Measurements from ENCODE around the gene MRPS26.
A peak's percentile ranks its signal among the peaks of the same experiment; 100 is the strongest.
"Not testable (repeated sequence)": the region's sequence is repeated elsewhere in the genome, so short reads cannot be mapped to it uniquely, and the experiment has no call there.

MRPS26 gene

GRCh38 chr20:3042625-3043024 lies 3.2 kb upstream of the MRPS26 start:
- DNase-seq: no peak

DNA sequence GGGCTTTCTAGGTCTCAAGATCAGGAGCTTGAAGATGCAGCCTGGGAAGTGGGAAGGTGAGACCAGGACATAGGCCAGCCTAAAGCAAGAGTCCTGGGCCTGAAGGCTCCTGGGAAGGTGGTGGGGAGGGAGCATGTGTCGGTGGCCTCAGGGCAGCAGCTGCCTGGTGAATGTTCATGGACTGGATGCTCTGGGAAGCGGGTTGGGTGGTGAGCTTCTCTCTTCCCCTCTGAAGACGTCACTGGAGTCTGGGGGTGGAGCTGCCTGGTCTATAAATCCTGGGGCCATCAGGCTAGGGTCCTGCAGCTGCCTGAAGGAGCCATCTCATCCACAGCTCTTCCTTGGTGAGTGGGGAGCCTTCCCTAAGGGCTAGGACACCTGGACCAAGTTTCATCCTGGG lies 2.5 kb upstream of the MRPS26 start, which contains the start of gene GNRH2:
TSS of gene GNRH2 (plus strand) at position 301 of the 400 bp plus-strand sequence. CDS start 793 bp downstream, outside the sequence.
- no peak for DNase-seq

GRCh38 chr20:3044336-3044965 lies 1.4 kb upstream of the MRPS26 start:
- no peak for DNase-seq

- peak in 3 of 5 donors; percentile 28 to 30 (median 30) for DNase-seq
Observed at GRCh38 chr20:3045042-3045815, 623 bp upstream of the MRPS26 start.

GRCh38 chr20:3046677-3047462 lies 1.0 kb downstream of the MRPS26 start:
- peak in 1 of 5 donors; percentile 18 for DNase-seq

- no peak for DNase-seq
Observed at GRCh38 chr20:3047486-3048419, 1.9 kb downstream of the MRPS26 start.

DNA sequence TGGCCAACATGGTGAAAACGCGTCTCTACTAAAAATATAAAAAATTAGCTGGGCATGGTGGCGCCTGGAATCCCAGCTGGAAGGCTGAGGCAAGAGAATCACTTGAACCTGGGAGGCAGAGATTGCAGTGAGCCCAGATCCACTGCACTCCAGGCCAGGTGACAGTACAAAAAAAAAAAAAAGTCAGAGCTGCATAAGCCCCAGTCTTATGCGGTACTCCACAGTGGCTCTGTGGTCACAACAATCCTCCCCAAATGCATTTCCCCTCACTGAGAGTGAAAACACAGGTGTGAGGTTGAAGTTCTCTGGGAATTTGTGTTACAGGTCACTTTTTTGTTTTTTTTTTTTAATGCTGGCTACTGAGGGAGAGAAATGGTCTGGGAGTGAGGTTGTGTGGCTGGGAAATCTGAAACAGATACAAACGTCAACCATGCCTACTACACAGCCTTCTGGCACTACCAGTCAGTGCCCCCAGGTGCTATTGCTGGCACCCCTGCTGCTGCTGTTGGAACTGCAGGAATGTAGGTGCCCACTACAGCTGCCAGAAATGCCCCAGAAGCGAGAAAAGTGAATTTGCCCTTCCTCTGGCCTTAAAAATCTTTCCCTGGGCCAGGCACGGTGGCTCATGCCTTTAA lies 5.7 kb downstream of the MRPS26 start:
- DNase-seq: no peak

DNA sequence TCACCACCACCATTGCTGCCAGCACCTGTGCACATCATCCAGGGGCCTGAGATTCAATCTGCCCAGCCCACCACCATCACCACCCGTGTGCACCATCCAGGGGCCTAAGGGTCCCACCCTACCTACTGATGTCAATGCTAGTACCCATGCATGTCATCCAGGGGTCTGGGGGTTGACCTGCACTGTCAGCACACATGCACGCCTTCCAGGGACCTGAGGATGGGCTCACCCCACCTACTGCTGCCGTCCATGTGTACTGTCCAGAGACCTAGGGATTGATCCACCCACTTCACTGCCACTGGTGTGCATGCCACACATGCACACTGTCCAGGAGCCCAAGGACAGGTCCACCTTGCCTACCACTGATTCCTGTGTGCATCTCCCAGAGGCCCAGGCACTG lies 13.6 kb downstream of the MRPS26 start:
- no peak for DNase-seq

- not testable (repeated sequence) for DNase-seq
Observed at GRCh38 chr20:3064119-3064518, 18.3 kb downstream of the MRPS26 start.

DNA sequence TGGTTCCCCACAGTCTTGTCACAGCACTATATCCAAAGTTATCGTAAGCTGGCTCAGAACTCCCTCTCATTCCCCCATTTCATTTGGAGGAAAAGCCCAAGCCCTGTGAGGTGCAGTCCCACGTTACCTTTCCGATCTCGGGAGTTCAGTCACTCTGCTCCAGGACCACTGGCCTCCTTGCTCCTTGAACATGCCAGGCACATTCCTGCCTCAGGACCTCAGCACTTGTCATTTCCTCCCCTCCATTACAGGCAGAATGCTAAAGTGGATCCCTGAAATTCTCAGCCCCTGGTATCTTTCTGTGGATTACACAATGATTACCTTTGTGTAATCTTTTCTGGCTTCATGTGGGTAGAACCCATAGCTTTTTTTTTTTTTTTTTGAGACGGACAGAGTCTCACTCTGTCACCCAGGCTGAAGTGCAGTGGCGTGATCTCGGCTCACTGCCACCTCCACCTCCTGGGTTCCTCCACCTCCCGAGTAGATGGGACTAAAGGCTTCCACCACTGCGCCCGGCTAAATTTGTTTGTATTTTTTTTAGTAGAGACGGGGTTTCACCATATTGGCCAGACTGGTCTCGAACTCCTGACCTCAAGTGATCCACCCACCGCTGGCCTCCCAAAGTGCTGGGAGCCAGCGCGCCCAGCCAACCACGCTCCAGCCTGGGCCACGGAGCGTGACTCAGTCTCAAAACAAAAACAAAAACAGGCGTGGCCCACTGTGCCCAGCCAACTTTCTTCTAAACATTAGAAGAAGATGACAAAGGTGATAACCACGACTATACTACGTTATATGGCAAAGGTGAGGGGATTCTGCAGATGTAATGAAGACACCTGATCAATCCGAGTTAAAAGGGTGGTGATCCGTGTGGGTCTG lies 21.5 kb downstream of the MRPS26 start:
- no peak for DNase-seq

- DNase-seq: no peak
Observed at GRCh38 chr20:3068075-3068474, 22.2 kb downstream of the MRPS26 start.

- DNase-seq: peak in 2 of 5 donors; percentile 36 to 37
Observed at GRCh38 chr20:3068986-3069900, 23.4 kb downstream of the MRPS26 start.

DNA sequence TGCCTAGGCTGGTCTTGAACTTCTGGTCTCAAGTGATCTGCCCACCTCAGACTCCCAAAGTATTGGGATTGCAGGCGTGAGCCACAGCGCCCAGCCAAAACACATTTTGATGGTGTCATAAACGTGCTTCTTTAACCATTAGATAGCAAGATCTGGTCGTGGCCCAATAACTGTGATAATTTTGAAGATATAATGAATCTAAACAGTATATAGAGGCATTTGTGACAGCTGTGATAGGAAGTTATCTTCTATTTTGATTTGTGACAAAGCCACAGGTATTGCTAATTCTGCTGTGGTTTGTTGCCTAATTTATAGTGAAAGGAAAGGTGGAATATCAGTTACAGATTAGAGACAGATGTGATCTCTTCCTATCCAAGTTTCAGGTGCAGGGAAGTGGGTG lies 24.9 kb downstream of the MRPS26 start:
- no peak for DNase-seq

- no peak for DNase-seq
Observed at GRCh38 chr20:3071266-3071609, 25.4 kb downstream of the MRPS26 start.

DNA sequence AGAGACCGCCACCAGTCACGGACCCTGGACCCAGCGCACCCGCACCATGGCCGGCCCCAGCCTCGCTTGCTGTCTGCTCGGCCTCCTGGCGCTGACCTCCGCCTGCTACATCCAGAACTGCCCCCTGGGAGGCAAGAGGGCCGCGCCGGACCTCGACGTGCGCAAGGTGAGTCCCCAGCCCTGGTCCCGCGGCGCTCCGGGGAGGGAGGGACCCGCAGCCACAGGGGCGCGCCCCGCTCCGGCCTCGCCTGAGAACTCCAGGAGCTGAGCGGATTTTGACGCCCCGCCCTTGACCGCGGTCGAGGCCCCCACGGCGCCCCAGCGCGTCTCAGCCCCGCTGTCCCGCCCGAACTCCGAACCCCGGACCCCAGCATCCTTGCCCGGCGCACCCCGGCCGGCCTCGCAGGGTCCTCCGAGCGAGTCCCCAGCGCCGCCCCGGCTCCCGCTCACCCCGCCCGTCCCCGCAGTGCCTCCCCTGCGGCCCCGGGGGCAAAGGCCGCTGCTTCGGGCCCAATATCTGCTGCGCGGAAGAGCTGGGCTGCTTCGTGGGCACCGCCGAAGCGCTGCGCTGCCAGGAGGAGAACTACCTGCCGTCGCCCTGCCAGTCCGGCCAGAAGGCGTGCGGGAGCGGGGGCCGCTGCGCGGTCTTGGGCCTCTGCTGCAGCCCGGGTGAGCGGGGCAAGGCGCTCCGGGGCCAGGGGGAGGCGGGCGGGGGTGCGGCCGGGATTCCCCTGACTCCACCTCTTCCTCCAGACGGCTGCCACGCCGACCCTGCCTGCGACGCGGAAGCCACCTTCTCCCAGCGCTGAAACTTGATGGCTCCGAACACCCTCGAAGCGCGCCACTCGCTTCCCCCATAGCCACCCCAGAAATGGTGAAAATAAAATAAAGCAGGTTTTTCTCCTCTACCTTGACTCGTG lies 26.0 kb downstream of the MRPS26 start, which contains the start of gene OXT:
TSS of gene OXT (plus strand) at position 11 of the 920 bp plus-strand sequence. CDS start at position 47, 36 bp downstream.
- peak; percentile 61 to 73 (median 69) for DNase-seq

DNA sequence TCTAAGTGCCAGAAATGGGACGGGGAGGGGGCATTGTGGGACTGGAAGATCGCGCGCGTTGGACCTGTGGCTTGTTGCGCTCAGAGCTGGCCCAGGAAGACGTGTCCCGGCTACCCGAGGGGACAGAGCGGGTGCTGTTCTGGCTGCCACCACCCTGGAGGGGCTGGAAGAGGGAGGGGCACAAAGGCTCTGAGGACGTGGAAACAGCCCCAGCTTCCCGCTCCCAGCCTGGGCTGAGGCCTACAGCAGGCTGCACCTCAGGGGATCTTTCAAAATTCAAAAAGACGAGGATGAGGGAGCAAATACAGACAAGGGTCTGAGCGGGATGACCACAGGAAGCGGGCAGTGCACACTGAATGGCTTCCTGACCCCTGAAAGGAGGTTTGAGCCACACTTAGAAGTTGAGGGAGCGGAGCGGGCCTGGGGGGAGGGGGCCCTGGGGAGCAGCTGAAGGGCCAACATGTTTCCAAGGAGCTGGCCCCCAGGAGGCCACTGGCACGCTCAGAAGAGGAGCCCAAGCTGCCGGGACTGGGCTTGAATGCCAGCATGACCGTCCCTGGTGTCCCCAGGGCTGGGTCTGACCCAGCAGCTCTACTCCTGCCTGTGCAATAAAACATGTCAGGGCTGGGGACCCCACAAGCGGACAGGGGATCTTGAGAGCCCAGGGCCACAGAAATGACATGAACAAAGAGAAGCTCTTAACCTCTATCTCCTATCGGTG lies 26.8 kb downstream of the MRPS26 start:
- no peak for DNase-seq

- DNase-seq: not testable (repeated sequence)
Observed at GRCh38 chr20:3073251-3073643, 27.4 kb downstream of the MRPS26 start.

- no peak for DNase-seq
Observed at GRCh38 chr20:3074812-3075211, 29.0 kb downstream of the MRPS26 start.
